ENCODE measurements around the gene ACTR3C. TPM values are rescaled to one million over a fixed set of nuclear protein-coding genes. Genes with fewer than 3 reads are reported as not detected.
A peak's percentile ranks its signal among the peaks of the same experiment; 100 is the strongest.
"Not testable (repeated sequence)": the region's sequence is repeated elsewhere in the genome, so short reads cannot be mapped to it uniquely, and the experiment has no call there.

The ACTR3C gene
- total RNA-seq, 1 experiment from 2014 or later, result 3.6 TPM

DNA sequence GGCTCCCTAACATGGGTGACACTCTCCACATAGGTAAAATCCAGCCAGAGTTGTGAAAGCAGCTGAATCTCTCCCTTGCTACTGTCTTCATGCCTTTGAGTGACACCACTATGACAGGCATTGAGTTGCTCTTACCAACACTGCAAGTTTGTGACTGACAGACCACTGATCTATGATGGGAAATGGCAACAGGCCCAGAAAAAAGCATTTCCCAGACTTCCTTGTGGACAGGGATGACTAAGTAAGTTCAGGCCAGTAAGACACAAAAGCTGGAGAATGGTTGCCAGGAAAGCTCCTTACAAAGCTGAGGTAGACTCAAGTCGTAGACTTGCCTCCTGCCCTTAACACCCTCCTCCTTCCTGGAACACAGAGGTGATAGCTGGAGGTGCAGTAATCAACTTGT, 20.4 kb downstream of the ACTR3C start:
- H3K4me3 Mint-ChIP-seq (ENCODE audit: unreplicated experiment); H3K27me3 Mint-ChIP-seq (ENCODE audit: insufficient read depth, unreplicated experiment); POLR2A ChIA-PET; H3K9me3 Mint-ChIP-seq (ENCODE audit: unreplicated experiment); BruUV-seq (replicated peaks); H3K27ac Mint-ChIP-seq (ENCODE audit: low read depth, unreplicated experiment); H3K36me3 Mint-ChIP-seq (ENCODE audit: insufficient read depth, unreplicated experiment); intact Hi-C loops (cut with micrococcal nuclease); CTCF ChIA-PET: not testable (repeated sequence)
- peaks cover 11% of the 10 kb centered on the region for H3K4me1 Mint-ChIP-seq (ENCODE audit: insufficient read depth, unreplicated experiment)
- DNase-seq (ENCODE audit: unreplicated experiment), result peak; percentile 71

- BruUV-seq (replicated peaks); CTCF ChIA-PET; H3K9me3 Mint-ChIP-seq (ENCODE audit: unreplicated experiment); H3K4me3 Mint-ChIP-seq (ENCODE audit: unreplicated experiment); intact Hi-C loops (cut with micrococcal nuclease); H3K4me1 Mint-ChIP-seq (ENCODE audit: insufficient read depth, unreplicated experiment); H3K36me3 Mint-ChIP-seq (ENCODE audit: insufficient read depth, unreplicated experiment); POLR2A ChIA-PET; H3K27ac Mint-ChIP-seq (ENCODE audit: low read depth, unreplicated experiment); DNase-seq (ENCODE audit: unreplicated experiment); H3K27me3 Mint-ChIP-seq (ENCODE audit: insufficient read depth, unreplicated experiment): not testable (repeated sequence)
Observed at GRCh38 chr7:150297978-150298377, 25.4 kb downstream of the ACTR3C start.

DNA sequence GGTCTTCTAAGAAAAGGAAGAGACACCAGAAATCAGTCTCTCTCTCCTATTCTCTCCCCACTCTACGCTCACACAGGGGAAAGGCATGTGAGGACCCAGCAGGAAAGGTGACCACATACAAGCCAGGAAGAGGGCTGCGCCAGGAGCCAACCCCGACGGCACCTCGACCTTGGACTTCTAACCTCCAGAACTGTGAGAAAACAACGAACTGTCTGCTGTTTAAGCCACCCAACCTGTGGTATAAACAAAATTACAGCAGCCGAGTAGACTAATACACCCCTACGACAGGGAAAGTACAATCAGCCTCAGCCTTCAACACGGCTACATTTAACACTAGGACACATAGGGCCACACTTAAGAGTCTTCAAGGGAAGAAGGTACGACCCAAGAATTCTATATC, 26.5 kb downstream of the ACTR3C start:
- POLR2A ChIA-PET; H3K27me3 Mint-ChIP-seq (ENCODE audit: insufficient read depth, unreplicated experiment): not testable (repeated sequence)

DNA sequence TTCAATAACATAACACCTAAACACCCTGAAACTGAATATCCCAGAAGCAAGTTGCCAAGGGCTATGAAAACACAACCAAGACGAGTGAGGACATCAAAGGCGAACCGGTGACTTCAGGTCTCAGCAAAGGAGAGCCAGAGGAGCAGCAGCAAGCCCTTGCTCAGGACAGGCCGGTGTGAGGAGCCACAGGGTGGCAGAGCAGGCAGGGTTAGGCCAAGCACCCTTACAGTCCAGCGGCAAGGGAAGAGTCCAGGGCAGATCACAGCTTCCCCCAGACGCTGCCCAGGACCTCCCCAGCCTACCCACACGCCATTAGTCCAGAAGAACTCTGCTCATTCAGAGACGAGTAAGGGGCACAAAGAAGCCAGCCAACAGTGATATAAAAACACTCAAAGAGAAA, 27.7 kb downstream of the ACTR3C start:
- H3K27ac Mint-ChIP-seq (ENCODE audit: low read depth, unreplicated experiment); H3K4me3 Mint-ChIP-seq (ENCODE audit: unreplicated experiment); CTCF ChIA-PET; DNase-seq (ENCODE audit: unreplicated experiment); H3K9me3 Mint-ChIP-seq (ENCODE audit: unreplicated experiment); BruUV-seq (replicated peaks); intact Hi-C loops (cut with micrococcal nuclease); POLR2A ChIA-PET; H3K4me1 Mint-ChIP-seq (ENCODE audit: insufficient read depth, unreplicated experiment); H3K36me3 Mint-ChIP-seq (ENCODE audit: insufficient read depth, unreplicated experiment); H3K27me3 Mint-ChIP-seq (ENCODE audit: insufficient read depth, unreplicated experiment): not testable (repeated sequence)

More for the DNA sequence above, 26.5 kb downstream of the ACTR3C start:
- CTCF ChIA-PET; H3K36me3 Mint-ChIP-seq (ENCODE audit: insufficient read depth, unreplicated experiment); H3K4me3 Mint-ChIP-seq (ENCODE audit: unreplicated experiment); H3K9me3 Mint-ChIP-seq (ENCODE audit: unreplicated experiment); DNase-seq (ENCODE audit: unreplicated experiment); H3K27ac Mint-ChIP-seq (ENCODE audit: low read depth, unreplicated experiment); intact Hi-C loops (cut with micrococcal nuclease); BruUV-seq (replicated peaks); H3K4me1 Mint-ChIP-seq (ENCODE audit: insufficient read depth, unreplicated experiment): not testable (repeated sequence)

DNA sequence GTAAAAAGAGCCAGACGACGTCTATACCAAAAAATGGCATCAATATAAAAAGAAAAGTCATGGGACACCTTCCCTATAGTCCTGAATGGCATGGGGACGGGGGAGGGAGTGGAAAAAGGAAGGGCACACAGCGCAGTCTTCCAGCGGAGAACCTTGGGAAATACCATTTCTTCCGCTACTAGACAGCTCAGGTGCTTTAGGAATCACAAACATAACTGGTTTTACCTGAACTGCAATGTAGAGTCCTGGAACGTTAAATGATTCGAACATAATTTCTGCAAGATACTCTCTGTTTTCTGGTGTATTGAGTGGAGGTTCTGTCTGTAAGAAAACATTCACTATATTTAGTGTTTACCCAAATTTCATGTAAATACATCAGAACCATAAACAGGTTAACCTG, 28.3 kb downstream of the ACTR3C start:
- CTCF ChIA-PET; H3K27me3 Mint-ChIP-seq (ENCODE audit: insufficient read depth, unreplicated experiment); DNase-seq (ENCODE audit: unreplicated experiment); H3K27ac Mint-ChIP-seq (ENCODE audit: low read depth, unreplicated experiment); intact Hi-C loops (cut with micrococcal nuclease); BruUV-seq (replicated peaks); H3K4me1 Mint-ChIP-seq (ENCODE audit: insufficient read depth, unreplicated experiment); H3K9me3 Mint-ChIP-seq (ENCODE audit: unreplicated experiment); H3K4me3 Mint-ChIP-seq (ENCODE audit: unreplicated experiment); H3K36me3 Mint-ChIP-seq (ENCODE audit: insufficient read depth, unreplicated experiment); POLR2A ChIA-PET: not testable (repeated sequence)

DNA sequence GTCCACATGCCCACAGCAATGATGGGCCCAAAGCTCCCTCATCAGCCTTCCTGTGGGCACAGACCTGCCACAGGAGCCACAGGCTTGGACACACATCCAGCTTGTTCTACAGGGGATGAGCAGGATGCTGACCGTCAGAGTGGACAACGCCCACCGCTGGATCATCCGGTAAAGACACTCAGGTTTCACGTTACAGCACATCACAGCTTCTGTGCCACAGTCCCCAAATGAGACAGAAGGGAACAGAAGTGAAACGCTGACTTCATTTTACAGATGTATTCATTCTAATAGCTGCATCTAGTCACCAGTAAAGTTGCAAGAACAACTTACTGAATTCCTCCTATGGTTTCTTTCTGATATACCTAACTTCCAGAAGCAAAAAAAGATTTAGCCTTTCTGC, 33.0 kb downstream of the ACTR3C start:
- DNase-seq (ENCODE audit: unreplicated experiment); intact Hi-C loops (cut with micrococcal nuclease); H3K27ac Mint-ChIP-seq (ENCODE audit: low read depth, unreplicated experiment); H3K36me3 Mint-ChIP-seq (ENCODE audit: insufficient read depth, unreplicated experiment); H3K9me3 Mint-ChIP-seq (ENCODE audit: unreplicated experiment); POLR2A ChIA-PET; BruUV-seq (replicated peaks); H3K4me3 Mint-ChIP-seq (ENCODE audit: unreplicated experiment); CTCF ChIA-PET; H3K27me3 Mint-ChIP-seq (ENCODE audit: insufficient read depth, unreplicated experiment); H3K4me1 Mint-ChIP-seq (ENCODE audit: insufficient read depth, unreplicated experiment): not testable (repeated sequence)

DNA sequence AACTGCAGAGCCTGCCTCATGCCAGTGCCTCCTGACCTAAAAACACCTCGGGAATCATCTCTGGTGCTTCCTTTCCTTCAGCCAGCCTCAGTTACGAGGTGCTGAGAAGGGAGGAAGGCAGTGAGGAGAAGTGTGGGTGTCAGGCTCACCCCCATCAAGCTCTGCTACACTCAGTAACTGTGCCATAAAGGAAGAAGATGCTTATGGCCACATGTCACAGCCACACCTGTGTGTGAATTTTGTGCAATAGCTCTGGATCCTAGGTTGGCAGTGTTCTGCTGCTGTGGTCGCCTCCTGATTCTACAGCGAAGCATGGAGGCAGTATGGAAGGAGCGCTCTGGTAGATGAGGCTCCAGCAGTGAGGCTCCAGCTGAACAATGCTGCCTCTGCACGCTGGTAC, 34.5 kb downstream of the ACTR3C start:
- H3K9me3 Mint-ChIP-seq (ENCODE audit: unreplicated experiment); DNase-seq (ENCODE audit: unreplicated experiment); H3K4me1 Mint-ChIP-seq (ENCODE audit: insufficient read depth, unreplicated experiment); H3K4me3 Mint-ChIP-seq (ENCODE audit: unreplicated experiment); H3K27me3 Mint-ChIP-seq (ENCODE audit: insufficient read depth, unreplicated experiment); H3K27ac Mint-ChIP-seq (ENCODE audit: low read depth, unreplicated experiment); BruUV-seq (replicated peaks); POLR2A ChIA-PET; H3K36me3 Mint-ChIP-seq (ENCODE audit: insufficient read depth, unreplicated experiment): not testable (repeated sequence)
- CTCF ChIA-PET, result interaction anchor here (0.6 kb wide), 1 partner anchor 825 kb away, joined by 3 read pairs; no protein-coding TSS in a partner anchor
- intact Hi-C loops (cut with micrococcal nuclease), result loop anchor here (10.0 kb wide), 1 partner anchor 466 kb away; no protein-coding TSS in a partner anchor

DNA sequence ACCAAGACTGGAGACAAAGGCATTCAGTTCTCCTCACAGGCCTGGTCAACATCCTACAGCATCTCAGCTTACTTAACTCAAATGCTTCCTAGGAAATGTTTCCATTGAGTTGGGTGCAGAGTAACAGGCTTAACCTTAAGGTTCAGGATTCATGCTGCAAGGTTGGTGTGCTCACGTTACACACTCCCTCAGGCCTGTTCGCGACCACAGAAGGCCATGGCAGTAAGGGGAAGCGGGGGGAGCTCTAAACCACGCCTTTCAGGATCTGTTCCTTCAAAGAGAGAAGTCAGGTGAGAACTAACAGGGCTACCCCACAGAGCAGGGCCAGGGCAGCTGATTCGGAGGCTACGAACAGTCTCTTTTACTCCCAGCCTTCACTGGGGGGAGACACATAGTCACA, 35.5 kb downstream of the ACTR3C start:
- H3K27ac Mint-ChIP-seq (ENCODE audit: low read depth, unreplicated experiment); H3K9me3 Mint-ChIP-seq (ENCODE audit: unreplicated experiment); POLR2A ChIA-PET; H3K27me3 Mint-ChIP-seq (ENCODE audit: insufficient read depth, unreplicated experiment); H3K36me3 Mint-ChIP-seq (ENCODE audit: insufficient read depth, unreplicated experiment); BruUV-seq (replicated peaks); H3K4me1 Mint-ChIP-seq (ENCODE audit: insufficient read depth, unreplicated experiment); H3K4me3 Mint-ChIP-seq (ENCODE audit: unreplicated experiment); DNase-seq (ENCODE audit: unreplicated experiment): not testable (repeated sequence)
- CTCF ChIA-PET, result interaction anchor here (0.6 kb wide), 1 partner anchor 146 kb away, joined by 3 read pairs; no protein-coding TSS in a partner anchor
- intact Hi-C loops (cut with micrococcal nuclease), result loop anchor here (2.0 to 10.0 kb wide), 2 partner anchors 133 to 467 kb away; no protein-coding TSS in a partner anchor

Data from MCF 10A (cell line).